ENCODE measurements around the gene OR2V1. TPM values are rescaled to one million over a fixed set of nuclear protein-coding genes. Genes with fewer than 3 reads are reported as not detected.
"Not testable (repeated sequence)": the region's sequence is repeated elsewhere in the genome, so short reads cannot be mapped to it uniquely, and the experiment has no call there.

OR2V1 gene, protein sequence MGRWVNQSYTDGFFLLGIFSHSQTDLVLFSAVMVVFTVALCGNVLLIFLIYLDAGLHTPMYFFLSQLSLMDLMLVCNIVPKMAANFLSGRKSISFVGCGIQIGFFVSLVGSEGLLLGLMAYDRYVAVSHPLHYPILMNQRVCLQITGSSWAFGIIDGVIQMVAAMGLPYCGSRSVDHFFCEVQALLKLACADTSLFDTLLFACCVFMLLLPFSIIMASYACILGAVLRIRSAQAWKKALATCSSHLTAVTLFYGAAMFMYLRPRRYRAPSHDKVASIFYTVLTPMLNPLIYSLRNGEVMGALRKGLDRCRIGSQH
- not detected for total RNA-seq

DNA sequence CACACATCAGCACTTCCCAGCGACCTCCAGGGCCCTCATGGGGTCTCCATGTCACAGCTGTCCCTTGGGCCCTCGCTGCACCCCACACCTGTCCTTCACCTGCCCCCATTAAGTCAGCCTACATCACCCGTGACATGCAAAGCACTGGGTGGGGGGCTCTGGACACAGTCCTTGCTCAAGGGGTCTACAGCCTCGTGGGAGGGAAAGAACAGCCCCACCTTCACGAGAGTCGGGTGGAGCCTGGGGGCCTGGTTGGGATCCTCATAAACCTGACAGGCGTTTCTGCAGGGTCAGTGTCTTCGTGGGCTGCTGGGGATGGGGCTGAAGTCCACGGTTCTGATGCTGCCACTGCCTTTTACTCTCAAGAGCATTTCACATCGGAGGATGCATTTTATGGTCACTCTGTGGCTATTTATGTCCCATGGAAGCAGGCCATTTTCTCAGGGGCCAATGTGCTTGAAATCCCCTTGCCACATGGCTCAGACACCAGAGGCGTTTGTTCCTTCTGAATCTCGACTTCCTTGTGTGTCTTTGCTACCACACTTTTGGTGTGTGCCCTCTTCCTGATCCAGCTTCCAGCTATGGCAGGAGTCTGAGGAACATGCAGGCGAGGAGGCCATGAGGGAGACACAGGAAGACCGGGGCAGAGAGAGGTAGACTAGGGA is at the start of gene OR2V1:
Gene OR2V1 (minus strand): TSS at position 338 of the 665 bp plus-strand sequence. CDS start 5,865 bp downstream, outside the sequence.
- in situ Hi-C loops (cut with MboI; ENCODE audit: low sequenced_read_pairs in 4 of 4) = no loop called here
- no peak for DNase-seq
- H3K4me1 ChIP-seq = no peaks in the 10 kb centered on the region
- TF ChIP-seq, protein P1, sequence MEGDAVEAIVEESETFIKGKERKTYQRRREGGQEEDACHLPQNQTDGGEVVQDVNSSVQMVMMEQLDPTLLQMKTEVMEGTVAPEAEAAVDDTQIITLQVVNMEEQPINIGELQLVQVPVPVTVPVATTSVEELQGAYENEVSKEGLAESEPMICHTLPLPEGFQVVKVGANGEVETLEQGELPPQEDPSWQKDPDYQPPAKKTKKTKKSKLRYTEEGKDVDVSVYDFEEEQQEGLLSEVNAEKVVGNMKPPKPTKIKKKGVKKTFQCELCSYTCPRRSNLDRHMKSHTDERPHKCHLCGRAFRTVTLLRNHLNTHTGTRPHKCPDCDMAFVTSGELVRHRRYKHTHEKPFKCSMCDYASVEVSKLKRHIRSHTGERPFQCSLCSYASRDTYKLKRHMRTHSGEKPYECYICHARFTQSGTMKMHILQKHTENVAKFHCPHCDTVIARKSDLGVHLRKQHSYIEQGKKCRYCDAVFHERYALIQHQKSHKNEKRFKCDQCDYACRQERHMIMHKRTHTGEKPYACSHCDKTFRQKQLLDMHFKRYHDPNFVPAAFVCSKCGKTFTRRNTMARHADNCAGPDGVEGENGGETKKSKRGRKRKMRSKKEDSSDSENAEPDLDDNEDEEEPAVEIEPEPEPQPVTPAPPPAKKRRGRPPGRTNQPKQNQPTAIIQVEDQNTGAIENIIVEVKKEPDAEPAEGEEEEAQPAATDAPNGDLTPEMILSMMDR (IDR thresholded peaks at IDR 0.05 in 4 of 5, conservative IDR thresholded peaks at IDR 0.05 in 1 of 5) = no peak
- TF ChIP-seq POLR2A (IDR thresholded peaks at IDR 0.05) = no peak
- no peak for ATAC-seq
- no peak within 1 kb of the TSS for H3K4me3 ChIP-seq
- H3K27me3 ChIP-seq = peaks cover 8 to 21% (median 11%) of the 10 kb centered on the region in 3 donors
- H3K36me3 ChIP-seq = no peaks in the 10 kb centered on the region
- no peaks in the 10 kb centered on the region for H3K9me3 ChIP-seq
- intact Hi-C loops (cut with DNase I; ENCODE audit: low total_unique reads) = no loop called here
- H3K27ac ChIP-seq = no peak within 1 kb of the TSS

DNA sequence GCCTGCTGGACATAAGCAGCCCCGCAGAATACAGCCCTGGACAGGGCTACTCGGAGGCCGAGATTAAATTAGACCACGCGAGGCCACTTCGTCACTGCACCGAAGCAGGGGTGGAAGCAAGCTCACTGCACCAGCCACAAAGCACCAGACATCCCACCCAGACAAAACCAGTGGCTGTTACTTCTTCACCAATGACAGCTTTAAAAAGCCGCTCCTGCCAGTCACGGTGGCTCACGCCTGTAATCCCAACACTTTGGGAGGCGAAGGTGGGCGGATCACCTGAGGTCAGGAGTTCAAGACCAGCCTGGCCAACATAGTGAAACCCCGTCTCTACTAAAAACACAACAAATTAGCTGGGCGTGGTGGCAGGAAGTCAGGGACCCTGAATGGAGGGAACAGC is 46.6 kb upstream of the OR2V1 start:
- H3K4me3 ChIP-seq; H3K36me3 ChIP-seq; H3K27ac ChIP-seq; H3K9me3 ChIP-seq; intact Hi-C loops (cut with DNase I; ENCODE audit: low total_unique reads); DNase-seq; in situ Hi-C loops (cut with MboI; ENCODE audit: low sequenced_read_pairs in 4 of 4); ATAC-seq; H3K4me1 ChIP-seq: not testable (repeated sequence)
- peaks cover 30 to 33% (median 32%) of the 10 kb centered on the region in 3 donors for H3K27me3 ChIP-seq

DNA sequence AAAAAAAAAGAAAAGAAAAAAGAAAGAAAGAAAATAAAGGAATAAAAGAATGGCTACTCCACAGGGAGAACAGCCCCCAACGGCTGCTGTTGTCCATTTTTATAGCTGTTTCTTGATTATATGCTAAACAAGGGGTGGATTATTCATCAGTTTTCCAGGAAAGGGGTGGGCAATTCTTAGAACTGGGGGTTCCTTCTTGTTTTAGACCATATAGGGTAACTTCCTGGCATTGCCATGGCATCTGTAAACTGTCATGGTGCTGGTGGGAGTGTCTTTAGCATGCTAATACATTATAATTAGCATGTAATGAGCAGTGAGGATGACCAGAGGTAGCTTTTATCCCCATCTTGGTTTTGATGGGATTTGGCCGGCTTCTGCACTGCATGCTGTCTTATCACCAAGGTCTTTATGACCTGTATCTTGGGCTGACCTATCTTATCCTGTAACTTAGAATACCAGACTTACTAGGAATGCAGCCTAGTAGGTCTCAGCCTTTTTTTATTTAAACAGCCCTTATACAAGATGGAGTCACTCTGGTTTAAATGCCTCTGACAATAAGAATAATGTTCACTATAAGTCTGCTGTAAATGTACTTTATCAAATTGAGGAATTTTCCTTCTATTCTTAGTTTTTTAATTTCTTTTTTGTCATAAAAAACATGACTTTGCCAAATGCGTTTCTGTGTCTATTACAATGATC is 45.4 kb upstream of the OR2V1 start:
- TF ChIP-seq POLR2A (IDR thresholded peaks at IDR 0.05) = no peak
- TF ChIP-seq, protein P1 (IDR thresholded peaks at IDR 0.05 in 4 of 5, conservative IDR thresholded peaks at IDR 0.05 in 1 of 5) = no peak
- in situ Hi-C loops (cut with MboI; ENCODE audit: low sequenced_read_pairs in 4 of 4) = no loop called here
- peaks cover 39 to 43% (median 42%) of the 10 kb centered on the region in 3 donors for H3K27me3 ChIP-seq

DNA sequence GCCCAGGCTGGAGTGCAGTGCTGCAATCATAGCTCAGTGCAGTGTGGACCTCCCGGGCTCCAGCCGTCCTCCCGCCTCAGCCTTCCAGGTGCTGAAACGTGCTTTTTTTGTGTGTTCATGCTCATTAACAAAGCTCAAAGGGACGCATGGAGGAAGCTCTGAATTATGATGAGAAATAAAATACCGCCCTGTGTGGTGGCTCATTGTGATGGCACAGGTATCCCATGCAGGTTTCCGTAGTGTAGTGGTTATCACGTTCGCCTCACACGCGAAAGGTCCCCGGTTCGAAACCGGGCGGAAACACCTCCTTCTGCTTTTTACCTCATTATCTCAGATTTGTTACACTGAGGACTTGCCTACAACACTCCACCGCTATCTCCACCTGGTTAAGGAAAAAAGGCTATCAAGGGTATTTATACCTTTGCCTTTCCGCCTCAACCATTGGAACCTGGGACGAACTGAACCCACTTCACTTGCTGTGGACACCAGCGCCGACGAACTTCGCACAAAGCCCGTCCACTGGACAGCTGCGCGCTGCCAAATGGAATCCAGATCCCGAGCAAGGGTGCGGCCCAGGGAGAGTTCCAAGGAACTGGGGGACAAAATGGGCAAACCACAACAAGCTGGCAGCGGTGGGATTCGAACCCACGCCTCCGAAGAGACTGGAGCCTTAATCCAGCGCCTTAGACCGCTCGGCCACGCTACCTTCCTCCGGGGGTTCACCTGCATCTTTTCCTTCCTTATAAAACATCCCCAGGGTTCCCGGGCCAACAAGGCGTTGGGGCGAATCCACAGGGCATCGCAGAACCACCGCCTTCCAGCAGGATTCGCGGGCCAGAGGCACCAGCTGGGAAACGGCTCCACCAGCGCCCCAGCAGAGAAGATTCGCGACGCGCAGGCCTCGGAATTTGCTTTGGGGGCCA is 42.7 kb upstream of the OR2V1 start:
- no peak for ATAC-seq
- DNase-seq = no peak
- H3K27me3 ChIP-seq = peaks cover 63 to 69% (median 69%) of the 10 kb centered on the region in 3 donors
- H3K4me3 ChIP-seq = peak overlapping the region in 1 of 4 donors; percentile 12
- peaks cover 0 to 3% of the 10 kb centered on the region in 2 donors for H3K4me1 ChIP-seq
- TF ChIP-seq POLR2A (IDR thresholded peaks at IDR 0.05) = no peak
- TF ChIP-seq, protein P1 (IDR thresholded peaks at IDR 0.05 in 4 of 5, conservative IDR thresholded peaks at IDR 0.05 in 1 of 5) = no peak
- intact Hi-C loops (cut with DNase I; ENCODE audit: low total_unique reads) (no loop called here), in situ Hi-C loops (cut with MboI; ENCODE audit: low sequenced_read_pairs in 4 of 4) (no loop called here)
- H3K9me3 ChIP-seq = no peaks in the 10 kb centered on the region
- no peaks in the 10 kb centered on the region for H3K36me3 ChIP-seq
- peak overlapping the region in 1 of 4 donors; percentile 50 for H3K27ac ChIP-seq

More for the DNA sequence above, 45.4 kb upstream of the OR2V1 start:
- no peak overlapping the region for H3K27ac ChIP-seq
- no peaks in the 10 kb centered on the region for H3K36me3 ChIP-seq
- intact Hi-C loops (cut with DNase I; ENCODE audit: low total_unique reads) = no loop called here
- H3K4me3 ChIP-seq = no peak overlapping the region
- no peaks in the 10 kb centered on the region for H3K9me3 ChIP-seq
- ATAC-seq (no peak), DNase-seq (no peak)
- H3K4me1 ChIP-seq = peaks cover 0 to 3% of the 10 kb centered on the region in 2 donors
